GM12864 (cell line): ENCODE data around the gene EIF1AD.

ENCODE experiments used
- DNase-seq: peaks from one replicate; pipeline ENCODE4 v3.0.0-alpha.2; 2011; ENCODE audit warnings: low read depth
- H3K4me3 ChIP-seq: 2 replicates; pipeline ENCODE4 v1.5.1; 2011; ENCODE audit warnings: mild to moderate bottlenecking, low read depth, low read length, control low read depth
- TF ChIP-seq, protein P1 (sequence below): IDR thresholded peaks from 2 replicates; pipeline ENCODE4 v1.5.1; 2011; ENCODE audit warnings: low read depth, mild to moderate bottlenecking, moderate library complexity, low read length, control low read depth, inconsistent platforms; ENCODE audit errors: missing control alignments

EIF1AD gene

DNA sequence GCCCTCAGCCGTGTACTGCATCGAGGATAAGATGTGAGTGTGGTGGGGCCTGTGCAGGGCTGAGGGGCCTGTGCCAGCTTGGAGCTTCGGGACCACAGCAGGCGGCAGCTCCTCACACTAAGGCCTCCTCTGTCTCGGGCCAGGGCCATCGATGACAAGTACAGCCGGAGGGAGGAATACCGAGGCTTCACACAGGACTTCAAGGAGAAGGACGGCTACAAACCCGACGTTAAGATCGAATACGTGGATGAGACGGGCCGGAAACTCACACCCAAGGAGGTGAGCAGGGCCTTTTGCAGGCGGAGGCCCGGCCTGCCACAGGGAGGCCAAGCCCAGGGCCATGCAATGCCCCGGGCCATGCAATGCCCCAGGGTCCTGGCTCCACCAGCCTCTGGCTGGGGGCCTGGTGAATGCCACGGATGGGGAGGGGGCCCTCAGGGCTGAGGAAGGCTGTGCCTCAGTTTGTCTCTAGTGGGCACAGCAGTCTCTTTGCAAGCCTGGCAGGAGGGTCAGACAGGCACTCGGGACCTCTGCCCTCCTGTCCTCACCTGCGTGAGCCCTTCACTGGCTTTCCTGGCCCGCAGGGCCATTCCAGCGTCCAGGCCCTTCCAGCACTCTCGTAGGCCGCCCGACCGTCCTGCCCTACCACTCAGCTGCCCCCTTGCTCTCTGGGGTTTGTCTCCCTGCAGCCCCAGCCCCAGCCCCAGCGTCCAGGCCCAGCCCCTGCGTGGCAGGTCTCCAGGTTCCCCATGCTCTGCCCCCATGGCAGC is 24.2 kb downstream of the EIF1AD start:
- TF ChIP-seq, protein P1, sequence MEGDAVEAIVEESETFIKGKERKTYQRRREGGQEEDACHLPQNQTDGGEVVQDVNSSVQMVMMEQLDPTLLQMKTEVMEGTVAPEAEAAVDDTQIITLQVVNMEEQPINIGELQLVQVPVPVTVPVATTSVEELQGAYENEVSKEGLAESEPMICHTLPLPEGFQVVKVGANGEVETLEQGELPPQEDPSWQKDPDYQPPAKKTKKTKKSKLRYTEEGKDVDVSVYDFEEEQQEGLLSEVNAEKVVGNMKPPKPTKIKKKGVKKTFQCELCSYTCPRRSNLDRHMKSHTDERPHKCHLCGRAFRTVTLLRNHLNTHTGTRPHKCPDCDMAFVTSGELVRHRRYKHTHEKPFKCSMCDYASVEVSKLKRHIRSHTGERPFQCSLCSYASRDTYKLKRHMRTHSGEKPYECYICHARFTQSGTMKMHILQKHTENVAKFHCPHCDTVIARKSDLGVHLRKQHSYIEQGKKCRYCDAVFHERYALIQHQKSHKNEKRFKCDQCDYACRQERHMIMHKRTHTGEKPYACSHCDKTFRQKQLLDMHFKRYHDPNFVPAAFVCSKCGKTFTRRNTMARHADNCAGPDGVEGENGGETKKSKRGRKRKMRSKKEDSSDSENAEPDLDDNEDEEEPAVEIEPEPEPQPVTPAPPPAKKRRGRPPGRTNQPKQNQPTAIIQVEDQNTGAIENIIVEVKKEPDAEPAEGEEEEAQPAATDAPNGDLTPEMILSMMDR: no peak
- no peak for DNase-seq
- H3K4me3 ChIP-seq: no peak overlapping the region

DNA sequence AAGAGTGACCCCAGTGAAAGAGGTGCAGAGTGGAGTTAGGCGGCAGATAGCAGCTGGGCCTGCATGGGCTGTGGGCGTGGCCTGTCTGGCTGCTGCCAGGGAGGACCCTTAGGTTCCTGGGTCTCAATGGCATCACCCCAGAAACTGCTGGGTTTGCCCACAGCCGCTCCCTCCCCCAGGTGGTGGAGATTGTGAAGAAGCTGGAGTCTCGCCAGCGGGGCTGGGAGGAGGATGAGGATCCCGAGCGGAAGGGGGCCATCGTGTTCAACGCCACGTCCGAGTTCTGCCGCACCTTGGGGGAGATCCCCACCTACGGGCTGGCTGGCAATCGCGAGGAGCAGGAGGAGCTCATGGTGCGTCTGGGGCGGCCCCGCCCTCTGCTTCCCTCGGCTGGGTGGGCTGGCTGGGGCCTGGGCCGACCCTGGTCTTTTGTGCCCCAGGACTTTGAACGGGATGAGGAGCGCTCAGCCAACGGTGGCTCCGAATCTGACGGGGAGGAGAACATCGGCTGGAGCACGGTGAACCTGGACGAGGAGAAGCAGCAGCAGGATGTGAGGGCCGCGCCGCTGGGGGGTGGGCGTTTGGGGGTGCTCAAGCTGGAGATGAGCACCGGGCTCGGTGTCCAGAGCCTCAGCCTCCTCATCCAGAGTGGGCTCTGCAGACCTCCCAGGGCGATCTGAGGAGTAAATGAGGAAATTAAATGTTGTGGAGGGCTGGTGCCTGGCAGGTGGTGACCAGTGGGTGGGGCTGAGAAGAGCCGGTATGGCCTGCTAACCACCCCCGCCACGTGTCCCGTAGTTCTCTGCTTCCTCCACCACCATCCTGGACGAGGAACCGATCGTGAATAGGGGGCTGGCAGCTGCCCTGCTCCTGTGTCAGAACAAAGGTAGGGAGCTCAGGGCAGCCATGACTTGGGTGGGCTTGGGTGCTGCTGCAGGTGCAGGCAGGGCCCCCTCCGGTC is 25.5 kb downstream of the EIF1AD start:
- no peak overlapping the region for H3K4me3 ChIP-seq
- TF ChIP-seq, protein P1: no peak
- DNase-seq: no peak

DNA sequence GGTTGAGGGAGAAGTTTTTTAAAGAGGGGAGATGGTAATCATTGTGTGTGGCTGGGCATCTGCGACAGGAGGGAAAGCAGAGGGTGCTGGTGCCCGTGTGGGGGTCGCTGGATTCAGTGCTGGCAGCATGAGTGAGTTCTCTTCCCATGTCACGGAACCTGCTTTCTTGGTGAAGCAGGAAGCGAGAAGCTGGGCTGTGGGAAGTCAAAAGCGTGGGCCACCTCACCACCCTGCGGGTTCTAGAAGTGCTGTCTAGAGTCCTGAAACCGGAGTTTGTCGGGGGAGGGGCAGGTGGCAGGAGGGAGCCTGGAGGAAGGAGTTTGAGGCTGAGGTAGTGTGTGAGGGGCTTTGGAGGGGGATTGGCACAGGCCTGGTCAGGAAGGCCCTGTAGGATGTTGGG is 26.2 kb downstream of the EIF1AD start:
- DNase-seq: no peak
- no peak overlapping the region for H3K4me3 ChIP-seq
- TF ChIP-seq, protein P1: no peak

DNA sequence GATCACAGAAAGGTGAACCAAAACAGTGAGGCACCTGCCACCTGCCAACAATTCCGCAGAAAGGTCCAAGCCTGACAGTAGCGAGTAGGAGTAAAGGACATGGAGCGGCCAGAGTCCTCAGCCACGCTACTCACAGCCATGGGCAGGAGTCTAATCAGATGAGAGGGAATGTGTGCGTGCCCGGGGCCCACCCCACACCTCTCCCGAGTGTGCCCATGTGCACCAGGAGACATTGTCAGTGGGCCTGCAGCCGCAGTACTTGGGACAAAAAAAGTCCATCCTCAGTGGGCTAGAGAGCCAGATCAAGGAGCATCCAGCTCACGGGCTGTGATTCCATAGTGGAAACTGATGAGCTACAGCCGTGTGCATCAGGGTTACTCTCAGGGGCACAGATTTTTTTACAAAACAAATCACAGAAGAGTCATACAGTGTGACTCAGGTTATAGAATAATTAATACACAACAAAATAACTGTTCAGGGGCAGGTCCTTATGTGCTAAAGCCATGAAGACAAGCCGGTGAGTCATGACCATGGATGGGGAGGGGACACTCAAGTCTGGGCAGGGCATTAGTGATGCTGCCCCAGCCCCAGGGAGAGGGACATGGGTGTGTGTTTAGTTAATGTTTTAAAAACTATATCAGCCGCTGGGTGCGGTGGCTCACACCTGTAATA is 28.4 kb downstream of the EIF1AD start:
- TF ChIP-seq, protein P1: no peak
- DNase-seq: no peak
- no peak overlapping the region for H3K4me3 ChIP-seq

DNA sequence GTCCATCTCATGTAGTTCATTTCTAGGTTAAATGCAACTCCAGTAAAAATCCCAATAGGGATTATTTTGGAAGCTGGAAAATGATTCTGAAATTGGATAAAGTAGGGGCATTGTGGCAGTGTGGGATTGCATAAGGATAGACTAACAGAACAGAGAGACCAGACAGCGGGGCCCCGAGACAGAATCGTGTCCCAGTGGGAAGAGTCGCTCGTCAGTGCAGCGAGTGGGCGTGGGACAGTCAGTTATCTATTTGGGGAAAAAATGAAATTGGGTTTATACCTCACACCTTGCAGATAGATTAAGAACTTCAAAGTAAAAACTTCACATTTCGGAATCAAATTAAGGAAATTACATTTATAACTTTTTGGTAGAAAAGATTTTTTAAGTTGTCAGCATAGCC is 29.8 kb downstream of the EIF1AD start:
- no peak overlapping the region for H3K4me3 ChIP-seq
- no peak for DNase-seq
- TF ChIP-seq, protein P1: no peak

DNA sequence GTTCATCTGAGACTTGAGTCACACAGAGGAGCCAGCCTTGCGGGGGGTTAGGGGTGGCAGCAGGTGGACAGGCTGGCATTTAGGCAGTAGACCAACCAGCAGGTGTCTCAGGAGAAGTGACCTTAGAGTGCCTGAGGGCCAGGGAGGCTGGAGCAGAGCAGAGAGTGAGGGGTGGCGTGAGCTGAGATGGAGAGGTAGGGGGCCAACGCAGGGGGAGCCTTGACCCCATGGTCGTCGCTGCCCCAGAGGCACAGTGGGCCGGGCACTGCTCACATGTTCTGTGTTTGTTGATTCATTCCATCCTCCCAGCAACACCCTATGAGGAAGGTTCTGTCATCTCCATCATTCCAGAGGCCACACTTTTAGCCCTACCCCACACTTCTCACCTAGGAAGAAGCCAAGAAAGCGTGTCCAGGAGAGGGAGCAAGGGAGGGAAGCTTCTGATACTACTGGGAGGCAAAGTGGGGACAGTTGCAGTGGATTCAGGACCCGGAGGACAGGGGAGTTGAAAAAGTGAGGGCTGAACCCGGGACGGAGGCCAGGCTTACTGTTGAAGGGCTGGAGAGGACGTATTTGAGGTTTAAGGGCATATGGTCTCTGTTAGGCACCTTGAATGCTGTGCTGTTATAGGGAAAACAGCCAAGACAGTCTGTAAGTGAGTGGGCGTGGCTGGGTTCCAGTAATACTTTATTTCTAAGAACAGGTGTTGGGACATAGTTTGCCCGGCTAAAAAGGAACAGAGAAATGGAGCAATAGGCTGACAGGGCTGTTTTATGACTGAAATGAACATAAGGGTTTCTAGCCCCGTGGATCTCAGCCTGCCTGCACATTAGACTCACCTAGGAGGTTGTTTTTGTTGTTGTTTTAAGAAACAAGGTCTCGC is 33.1 kb downstream of the EIF1AD start:
- DNase-seq: no peak
- H3K4me3 ChIP-seq: no peak overlapping the region
- TF ChIP-seq, protein P1: no peak
